GM21390 (cell line): ENCODE measurements around the gene CFAP54.

ENCODE experiments used
- ATAC-seq: cut with Tn5 transposase; IDR thresholded peaks from one replicate; pipeline ENCODE4 v1.9.1; 2021; ENCODE audit not compliant: unreplicated experiment

The CFAP54 gene

DNA sequence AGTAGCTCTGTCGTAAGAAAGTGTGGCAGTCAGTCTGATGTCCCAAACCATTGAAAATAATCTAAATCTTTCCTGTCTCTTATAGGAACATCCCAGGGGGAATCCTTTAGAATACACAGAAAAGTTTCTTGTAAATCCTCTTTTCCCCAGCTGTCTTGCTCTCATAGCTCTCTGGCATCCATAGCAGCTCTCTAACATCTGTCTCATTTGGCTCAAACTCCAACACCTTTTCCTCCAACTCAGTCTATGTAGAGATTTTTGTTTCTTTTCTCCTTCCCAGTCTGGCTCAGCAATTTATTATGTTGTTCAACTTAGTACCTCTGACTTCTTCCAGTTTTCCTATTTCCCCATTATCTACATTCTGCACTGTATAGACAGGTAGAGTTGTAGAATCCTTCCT lies 333.3 kb downstream of the CFAP54 start:
- ATAC-seq: no peak

DNA sequence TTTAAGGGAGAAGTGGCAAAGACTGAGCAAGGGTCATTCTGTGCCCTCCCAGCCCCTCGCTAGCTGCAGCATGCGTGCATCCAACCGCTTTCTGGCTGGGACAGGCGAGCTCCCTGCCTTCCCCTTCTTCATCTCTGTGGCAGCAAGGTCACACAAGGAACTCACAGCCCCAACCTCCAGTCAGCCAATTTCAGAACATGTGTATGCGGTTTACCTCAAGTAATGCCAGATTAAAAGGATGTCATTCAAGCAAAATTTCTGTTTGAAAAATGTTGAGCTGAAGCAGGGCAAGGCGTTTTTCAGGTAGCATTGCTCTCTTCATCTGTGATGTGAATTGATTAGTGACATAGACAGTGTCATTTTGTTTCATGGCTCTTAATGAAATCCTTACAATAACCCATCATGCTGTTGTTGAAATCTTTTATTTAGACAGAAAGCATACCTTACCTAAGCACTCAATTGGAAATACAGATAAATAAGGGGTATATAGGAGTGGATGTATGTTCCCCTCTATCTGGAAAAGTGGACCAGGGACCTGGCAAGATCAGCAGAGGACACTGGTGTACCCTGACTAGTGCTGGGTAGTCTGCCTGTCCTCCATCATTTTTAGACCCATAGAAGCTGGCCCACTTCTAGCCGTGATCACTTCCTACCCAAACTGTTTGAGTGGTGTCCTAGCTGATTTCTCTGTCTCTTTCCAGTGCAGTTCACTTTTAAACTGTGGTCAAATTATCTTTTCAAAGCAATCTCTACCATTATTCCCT lies 334.9 kb downstream of the CFAP54 start:
- ATAC-seq: no peak

DNA sequence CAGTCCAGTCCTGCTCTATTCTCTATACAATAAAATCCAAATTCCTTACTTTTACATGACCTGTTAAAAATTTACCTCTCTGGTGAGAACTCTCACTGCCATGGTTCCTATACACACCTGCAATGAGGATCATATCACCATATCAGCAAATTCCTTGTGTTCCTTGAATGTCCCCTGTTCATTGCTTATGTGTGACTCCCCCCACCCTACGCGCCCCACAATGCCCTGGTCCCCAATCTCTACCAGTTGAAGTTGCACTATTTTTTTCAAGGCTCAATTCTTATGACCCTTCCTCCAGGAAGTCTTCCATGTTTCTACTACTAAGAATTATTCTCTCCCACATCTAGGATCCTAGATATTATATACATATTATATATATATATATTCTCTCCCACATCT lies 335.5 kb downstream of the CFAP54 start:
- ATAC-seq: no peak

DNA sequence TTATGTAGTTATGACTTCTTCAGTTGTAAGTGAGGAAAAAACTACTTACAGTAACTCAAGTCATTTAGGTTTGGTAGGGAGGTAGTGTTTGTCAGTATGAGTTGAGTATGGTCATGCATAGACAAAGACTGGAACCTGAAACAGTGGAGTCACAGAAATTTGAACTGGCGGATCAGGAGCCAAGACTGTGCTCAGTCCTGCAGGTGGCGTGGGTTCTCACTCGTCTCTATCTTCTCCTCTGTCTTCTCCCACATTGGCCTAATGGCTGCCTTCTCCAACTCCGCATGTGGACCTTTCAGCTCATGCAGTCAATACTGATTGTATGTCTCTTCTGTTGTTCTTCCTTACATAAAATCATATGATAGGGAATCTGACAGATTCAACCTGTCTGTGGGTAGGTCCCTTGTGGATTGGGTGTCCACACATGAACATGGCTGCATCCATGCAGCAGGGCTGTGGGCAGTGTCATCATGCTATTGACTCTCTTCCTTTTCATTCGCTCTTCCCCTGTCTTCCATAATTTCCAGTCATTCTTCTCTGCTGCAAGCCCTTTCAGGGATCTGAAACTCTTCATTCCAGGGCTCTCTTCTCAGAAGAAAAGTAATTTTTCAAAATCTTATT lies 338.9 kb downstream of the CFAP54 start:
- ATAC-seq: no peak

DNA sequence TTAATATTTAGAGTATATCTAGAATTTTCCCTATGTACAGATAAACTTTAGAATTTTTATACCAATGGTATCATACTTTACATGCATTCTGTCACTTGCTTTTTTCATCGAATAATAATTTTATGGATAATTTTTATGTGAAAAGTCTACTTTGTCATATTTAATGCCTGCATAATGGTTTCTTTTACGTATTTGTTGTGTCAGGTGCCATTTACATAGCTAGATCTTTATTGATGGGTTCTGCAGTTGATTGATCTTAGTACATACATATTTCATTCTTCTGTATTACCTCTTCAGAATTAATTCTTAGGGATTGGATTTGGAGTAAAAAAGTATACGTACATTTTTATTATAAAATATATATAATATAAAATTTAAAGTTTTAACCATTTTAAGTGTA lies 340.0 kb downstream of the CFAP54 start:
- ATAC-seq: no peak

DNA sequence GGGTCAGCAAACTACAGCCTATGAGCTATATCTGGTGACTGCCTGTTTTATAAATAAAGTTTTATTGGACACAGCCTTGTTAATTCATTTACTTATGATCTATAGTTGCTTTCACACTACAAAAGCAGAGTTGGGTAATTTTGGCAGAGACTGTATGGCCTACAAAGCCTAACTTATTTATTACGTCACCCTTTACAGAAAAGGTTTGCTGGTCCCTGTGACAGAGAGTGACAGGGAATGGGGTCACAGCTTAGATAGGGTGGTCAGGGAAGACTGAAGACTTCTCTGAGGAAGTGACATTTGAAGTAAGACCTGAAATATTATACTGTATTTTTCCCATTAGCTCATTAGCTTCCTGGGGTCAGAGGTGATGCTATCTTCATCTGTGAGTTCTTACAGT lies 342.0 kb downstream of the CFAP54 start:
- ATAC-seq: no peak

DNA sequence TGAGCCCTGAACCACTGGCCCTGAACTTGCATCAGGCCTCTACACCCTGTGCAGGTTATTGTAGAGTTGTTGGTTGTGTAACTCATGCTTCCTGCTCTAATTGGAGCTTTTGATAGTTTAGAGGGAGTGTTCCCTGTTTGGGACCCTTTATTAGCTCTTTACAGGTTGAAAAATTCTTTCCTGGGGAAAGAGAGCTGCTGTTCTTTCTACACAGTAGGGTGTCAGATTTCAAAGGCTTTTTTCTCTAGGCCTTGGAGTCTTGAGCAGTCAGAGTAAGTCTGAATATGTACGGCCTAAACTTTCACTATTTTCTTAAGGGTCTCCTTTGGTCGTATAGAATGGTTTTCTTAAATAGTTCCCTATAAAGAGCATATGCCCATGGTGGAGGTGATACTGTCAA lies 356.9 kb downstream of the CFAP54 start:
- ATAC-seq: no peak

DNA sequence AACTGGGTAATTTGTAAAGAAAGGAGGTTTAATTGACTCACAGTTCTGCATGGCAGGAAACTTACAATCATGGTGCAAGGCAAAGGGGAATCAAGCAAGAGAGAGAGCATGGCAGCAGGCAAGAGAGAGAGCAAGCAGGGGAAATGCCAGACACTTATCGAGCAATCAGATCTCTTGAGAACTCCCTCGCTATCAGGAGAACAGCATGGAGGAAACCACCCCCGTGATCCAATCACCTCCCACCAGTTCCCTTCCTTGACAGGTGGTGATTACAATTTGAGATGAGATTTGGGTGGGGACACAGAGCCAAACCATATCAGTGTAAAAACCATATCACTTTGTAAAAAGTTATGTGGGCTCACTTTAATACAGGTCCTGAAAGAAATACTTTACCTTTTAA lies 361.3 kb downstream of the CFAP54 start:
- no peak for ATAC-seq

DNA sequence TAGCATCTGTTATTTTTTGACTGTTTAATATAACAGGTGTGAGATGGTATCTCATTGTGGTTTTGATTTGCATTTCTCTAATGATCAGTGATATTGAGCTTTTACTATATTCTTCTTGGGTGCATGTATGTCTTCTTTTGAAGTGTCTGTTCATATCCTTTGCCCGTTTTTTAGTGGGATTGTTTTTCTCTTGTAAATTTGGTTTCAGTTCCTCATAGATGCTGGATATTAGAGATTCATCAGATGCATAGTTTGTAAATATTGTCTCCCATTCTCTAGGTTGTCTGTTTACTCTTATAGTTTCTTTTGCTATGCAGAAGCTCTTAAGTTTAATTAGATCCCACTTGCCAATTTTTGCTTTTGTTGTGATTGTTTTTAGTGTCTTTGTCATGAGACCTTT lies 368.8 kb downstream of the CFAP54 start:
- no peak for ATAC-seq

DNA sequence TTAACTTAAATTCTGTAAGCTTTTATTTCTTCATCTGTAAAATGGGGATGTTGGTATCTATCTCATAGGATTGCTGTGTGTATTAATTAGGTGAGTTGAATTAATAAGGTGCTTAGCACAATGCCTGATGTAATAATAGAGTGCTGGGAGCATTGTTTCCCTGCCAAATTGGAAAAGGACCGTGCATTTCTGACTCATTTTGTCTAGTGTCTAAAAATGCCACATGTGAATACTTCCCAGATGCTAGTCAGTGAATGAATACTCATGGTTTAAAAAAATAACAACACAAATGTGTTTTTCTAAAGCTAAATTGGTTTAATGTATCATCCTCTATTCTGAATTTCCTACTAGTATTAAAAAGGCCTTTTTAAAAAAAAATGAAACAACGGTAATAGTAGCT lies 372.3 kb downstream of the CFAP54 start:
- no peak for ATAC-seq

DNA sequence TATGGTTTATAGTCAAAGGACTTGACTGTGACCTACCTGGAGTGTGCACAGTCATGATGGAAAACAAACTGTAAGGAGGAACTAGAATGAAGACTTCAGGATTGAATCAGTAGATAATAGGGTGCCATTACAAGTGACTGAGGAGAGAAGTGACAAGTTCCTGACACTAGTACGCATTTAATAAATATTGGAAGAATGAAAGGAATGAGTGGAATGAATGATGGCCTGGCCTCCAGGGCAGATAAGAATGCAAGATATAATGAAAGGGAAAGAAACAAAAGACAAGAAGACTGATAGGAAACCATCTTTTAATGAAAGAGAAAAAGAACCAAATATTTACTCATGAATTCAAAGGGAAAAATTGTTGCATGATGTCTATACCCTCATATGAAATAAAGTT lies 372.9 kb downstream of the CFAP54 start:
- ATAC-seq: no peak

DNA sequence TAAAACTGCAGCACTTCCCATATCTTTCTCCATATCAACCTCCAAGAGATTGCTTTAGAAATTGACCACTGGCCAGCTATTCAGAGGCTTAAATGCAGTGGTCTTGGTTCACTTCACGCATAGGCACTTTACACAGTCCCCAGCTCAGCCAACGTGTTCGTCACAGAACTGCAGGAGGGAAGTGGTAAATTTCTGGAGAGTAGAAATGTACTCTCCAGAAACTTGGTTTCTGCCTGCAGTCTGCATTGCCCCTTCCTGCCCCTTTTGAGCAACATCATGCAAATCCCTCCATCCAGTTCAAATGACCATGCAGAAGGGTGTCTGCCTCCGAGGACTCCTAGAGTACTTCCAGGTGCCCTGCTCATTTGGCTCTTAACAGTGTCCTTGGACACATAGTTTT lies 375.0 kb downstream of the CFAP54 start:
- ATAC-seq: no peak

DNA sequence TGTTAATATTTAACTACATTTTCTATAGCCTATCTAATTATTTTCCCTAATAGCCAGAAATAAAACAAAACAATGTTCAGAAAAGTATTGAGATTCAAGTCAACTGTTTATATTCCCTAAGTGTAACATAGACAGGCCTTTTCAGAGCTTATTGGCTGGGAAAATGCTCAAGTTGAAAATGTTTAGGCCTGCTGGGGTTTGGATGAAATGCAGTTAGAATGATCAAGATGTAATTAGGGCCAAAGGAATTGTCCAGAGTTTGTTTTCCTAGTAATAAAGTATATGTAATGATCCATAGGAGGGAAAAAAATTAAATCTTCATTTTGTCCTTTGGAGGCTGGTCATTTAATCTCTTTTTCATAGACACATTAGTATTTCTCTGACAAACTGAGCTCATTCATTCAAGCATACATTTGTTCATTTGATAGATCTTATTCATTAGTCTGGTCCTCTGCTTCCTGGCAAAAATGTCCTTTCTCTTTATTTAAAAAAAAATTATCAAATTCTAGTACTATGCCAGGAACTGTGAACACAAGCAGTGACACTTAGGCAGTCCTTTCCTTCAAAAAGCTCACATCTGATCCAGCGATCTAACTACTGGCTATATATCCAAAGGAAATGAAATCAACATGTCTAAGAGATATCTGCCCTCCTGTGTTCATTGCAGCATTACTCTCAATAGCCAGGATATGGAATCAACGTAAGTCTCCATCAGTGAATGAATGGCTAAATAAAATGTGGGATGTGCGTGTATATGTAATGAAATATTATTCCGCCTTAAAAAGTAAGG lies 377.6 kb downstream of the CFAP54 start:
- no peak for ATAC-seq

DNA sequence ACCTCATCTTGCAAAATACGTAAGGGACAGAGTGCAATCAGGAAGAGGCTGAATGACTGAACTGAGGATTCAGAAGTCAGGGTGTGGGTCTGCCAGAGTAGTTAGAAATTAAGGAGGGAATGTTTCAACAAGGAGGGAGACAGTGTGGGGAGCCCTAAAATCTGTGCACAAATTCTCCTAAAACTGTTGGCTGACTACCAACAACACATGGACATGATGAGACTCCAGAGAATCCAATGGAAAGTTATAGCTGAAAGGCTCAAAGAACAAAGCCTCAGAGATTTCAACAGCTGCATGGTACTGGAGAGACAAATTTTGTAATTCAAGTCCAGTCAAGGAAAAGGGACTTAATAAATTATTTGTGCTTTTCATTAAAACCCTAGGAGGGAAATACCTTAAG lies 381.6 kb downstream of the CFAP54 start:
- ATAC-seq: no peak

DNA sequence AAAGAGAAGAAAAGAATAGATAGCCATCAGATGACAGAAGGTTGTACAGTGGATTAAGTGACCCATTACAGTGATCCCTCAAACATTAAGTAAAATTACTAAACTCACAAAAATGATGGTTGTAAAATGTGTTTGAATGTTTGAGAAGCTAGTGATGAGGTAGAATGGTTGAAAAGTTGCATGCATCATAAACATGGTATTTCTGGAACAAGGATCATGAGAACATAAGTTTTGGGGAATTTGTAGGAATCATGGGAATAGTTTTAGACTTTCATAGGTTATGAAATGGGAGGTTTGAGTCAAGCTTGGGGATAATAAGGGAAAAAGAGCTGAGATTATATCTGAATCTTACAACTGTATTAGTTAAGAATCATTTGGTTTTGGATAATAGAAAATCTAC lies 383.6 kb downstream of the CFAP54 start:
- no peak for ATAC-seq

DNA sequence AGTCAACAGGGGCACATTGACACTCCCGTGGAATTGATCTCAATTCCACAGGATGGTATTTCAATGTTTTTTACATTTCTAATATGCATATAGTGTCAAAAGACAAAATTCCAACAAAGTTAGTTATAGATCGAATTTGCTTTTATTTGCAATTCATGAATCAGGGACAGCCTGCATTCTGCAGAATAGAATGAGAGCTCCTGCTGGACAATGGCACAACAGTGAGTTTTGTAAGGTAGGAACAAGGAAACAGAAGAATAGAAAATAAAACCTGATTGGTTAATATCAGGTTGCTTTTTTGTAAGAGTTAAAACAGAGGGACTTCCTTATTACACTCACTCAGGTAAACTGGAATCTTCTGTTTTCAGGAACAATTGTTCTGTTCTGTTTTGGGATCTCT lies 384.8 kb downstream of the CFAP54 start:
- ATAC-seq: no peak

DNA sequence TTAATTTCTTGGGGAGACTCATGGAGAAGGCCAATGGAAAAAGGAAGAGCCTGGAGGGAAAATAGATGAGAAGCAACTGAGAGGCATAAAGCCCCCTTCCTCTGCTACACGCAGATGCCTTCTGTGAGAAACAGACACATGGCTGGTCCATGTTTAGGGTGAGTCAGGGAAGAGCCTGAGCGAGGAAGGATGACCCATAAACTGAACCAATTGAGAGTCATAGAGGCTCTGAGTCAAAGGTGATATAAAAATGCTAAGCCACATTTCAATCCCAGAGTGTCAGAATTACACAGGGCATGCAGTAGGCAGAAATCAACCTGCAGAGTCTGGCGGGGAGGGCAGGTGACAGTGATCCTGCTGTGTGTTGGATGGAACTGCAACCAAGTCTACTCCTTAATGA lies 387.6 kb downstream of the CFAP54 start:
- ATAC-seq: no peak

DNA sequence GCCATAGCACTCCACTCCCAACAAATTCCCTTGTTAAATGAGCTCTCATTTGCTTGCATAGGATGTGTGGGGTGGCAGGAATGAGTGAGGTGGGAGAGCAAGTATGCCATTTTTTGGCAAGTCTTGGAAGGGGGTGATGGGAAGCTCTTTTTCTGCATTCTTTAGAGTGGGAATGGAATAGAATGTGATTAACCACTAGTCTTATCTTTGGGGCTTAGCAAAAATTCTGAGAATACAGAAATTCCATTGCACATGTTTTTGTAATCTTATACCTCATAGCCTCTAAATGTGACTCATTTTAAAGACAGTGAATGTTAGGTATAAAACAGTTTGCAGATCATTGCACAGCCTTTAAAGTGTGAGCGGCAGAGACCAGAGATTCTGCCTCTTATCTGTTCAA lies 389.3 kb downstream of the CFAP54 start:
- no peak for ATAC-seq

DNA sequence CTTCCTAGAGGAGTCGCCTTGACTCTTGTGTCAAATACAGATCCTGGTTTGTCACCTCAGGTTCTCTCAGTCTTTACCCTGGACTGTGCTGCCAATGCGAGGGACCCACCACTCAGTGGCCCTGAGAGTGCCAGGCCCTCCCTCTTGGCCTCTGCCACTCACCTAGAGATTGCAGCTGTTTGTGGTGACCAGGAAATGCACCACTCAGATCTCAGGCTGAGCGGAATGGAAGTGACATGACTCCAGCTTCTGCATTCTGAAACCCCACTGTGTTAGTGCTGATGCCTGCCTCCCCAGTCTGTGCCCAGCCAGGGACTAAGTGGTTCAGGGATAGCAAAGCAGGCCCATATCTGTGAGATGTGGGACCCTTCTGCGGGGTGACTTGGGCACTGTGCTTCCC lies 389.9 kb downstream of the CFAP54 start:
- no peak for ATAC-seq

DNA sequence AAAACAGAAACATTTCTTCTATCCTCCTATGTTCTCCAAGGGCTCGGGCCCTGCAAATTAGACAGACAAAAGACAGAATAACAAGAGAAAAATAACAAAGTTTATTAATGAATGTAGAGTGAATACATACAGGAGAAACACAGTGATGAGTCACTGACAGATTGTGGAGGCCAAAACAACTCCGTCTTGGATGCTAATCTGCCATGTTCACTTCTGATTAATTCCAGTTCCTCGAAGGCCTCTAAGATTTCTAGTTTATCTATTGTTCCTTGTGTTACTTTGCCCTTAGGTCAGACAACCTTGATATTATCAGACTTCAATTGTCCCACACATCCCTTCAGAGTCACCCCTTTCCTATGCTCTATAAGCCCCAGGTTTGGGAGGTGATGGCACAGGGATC lies 390.8 kb downstream of the CFAP54 start:
- ATAC-seq: no peak

DNA sequence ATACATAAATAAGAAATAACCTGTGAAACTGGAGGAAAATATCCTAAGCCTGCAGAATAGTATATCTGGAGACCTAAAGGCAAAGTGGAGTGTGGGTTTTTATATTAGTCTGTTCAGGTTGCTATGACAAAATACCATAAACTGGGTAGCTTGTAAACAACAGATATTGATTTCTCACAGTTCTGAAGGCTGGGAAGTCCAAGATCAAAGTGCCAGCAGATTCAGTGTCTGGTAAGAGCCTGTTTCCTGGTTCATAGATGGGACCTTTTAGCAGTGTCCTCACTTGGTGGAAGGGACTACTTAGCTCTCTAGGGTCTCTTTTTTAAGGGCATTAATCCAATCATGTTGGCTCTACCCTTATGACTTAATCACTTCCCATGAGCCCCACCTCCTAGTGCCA lies 392.2 kb downstream of the CFAP54 start:
- no peak for ATAC-seq

DNA sequence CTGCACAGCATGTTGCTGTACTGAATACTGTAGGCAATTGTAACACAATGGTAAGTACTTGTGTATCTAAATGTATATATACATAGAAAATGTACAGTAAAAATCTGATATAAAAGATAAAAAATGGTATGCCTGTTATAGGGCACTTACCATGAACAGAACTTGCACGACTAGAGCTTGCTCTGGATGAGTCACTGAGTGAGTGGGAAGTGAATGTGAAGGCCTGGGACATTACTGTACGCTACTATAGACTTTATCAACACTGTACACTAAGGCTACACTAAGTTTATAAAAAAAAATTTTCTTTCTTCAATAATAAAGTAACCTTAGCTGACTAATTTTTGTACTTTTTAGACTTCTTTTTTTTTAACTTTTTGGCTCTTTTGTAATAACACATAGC lies 393.5 kb downstream of the CFAP54 start:
- ATAC-seq: no peak
